Aorta (tissue), 5 donors: ENCODE measurements around the gene SAMD14. TPM values are rescaled to one million over a fixed set of nuclear protein-coding genes. Genes with fewer than 3 reads are reported as not detected.

Source experiments
- ATAC-seq: fragments of 200-7000 bp; cut with Tn5 transposase; one replicate; pipeline ENCODE4 v1.9.1; 2022; ENCODE audit warnings: moderate library complexity; ENCODE audit not compliant: low FRiP score
- DNase-seq, 2 donors: peaks; one replicate each; pipeline ENCODE4 v3.0.0-alpha.2; 2020
- H3K27ac ChIP-seq, 2 donors: one replicate each; pipeline ENCODE4 v1.5.1; 2013; ENCODE audit warnings: low read length in 2 of 2, mild to moderate bottlenecking in 2 of 2, moderate library complexity in 2 of 2, control low read depth in 1 of 2, inconsistent platforms in 1 of 2, low read depth in 1 of 2
- H3K27me3 ChIP-seq, 2 donors: one replicate each; pipeline ENCODE4 v1.6.1; 2013; ENCODE audit warnings: control low read depth in 1 of 2, low read length in 1 of 2, mild to moderate bottlenecking in 1 of 2, moderate library complexity in 1 of 2; ENCODE audit not compliant: insufficient read depth in 2 of 2, control insufficient read depth in 1 of 2
- H3K36me3 ChIP-seq, 2 donors: one replicate each; pipeline ENCODE4 v1.6.1; 2013; ENCODE audit warnings: control low read depth in 1 of 2, low read length in 1 of 2, mild to moderate bottlenecking in 1 of 2; ENCODE audit not compliant: insufficient read depth in 2 of 2, control insufficient read depth in 1 of 2
- H3K4me1 ChIP-seq, 2 donors: one replicate each; pipeline ENCODE4 v1.6.1; 2013; ENCODE audit warnings: low read length in 2 of 2, control low read depth in 1 of 2, mild to moderate bottlenecking in 1 of 2, moderate library complexity in 1 of 2; ENCODE audit not compliant: insufficient read depth in 2 of 2, control insufficient read depth in 1 of 2
- H3K4me3 ChIP-seq, 2 donors: one replicate each; pipeline ENCODE4 v1.5.1; 2013; ENCODE audit warnings: low read length in 2 of 2, control low read depth in 1 of 2, mild to moderate bottlenecking in 1 of 2
- H3K9me3 ChIP-seq: one replicate; pipeline ENCODE4 v1.6.1; 2013; ENCODE audit warnings: mild to moderate bottlenecking, low read length; ENCODE audit not compliant: control insufficient read depth
- WGBS, 2 donors: extraction: QIAGEN DNeasy Blood & Tissue Kit; methylation state at CpG; one replicate each; pipeline ENCODE4 v1.1.7; 2013; 5-methylcytosine and 5-hydroxymethylcytosine counted together
- intact Hi-C, 2 donors: fragments of 100-400 bp; cut with DNase I; formaldehyde crosslinking; loops; one replicate each; pipeline versions ENCODE4 v1.14.2 to v1.15.0; 2022
- polyA plus RNA-seq, 2 donors: library from polyadenylated mRNA; stranded (reverse); fragments of 200-250 nt; gene quantifications; one replicate each; pipeline ENCODE4 v1.2.3, GENCODE V29; 2013
- total RNA-seq, 2 donors: library from RNA; stranded (reverse); fragmentation: NEBNext Ultra II Directional; extraction: Animal tissue kit (Norgen Biotek cat#: 25700); gene quantifications; one replicate each; pipeline ENCODE4 v1.2.1, GENCODE V29; 2021
- donor health status: healthy with polysubstance abuse.
- donor health status: Bipolar disorder and iron deficiency.
- donor health status: DM: no; HTN: no; CAD: no.
- donor health status: DM: no; HTN: no; CAD: no.
- donor health status: DM: yes; HTN: yes; CAD: no.

SAMD14 gene
- total and polyA plus RNA-seq, 4 donors, result 2.5 to 12.6 (median 6.6) TPM

DNA sequence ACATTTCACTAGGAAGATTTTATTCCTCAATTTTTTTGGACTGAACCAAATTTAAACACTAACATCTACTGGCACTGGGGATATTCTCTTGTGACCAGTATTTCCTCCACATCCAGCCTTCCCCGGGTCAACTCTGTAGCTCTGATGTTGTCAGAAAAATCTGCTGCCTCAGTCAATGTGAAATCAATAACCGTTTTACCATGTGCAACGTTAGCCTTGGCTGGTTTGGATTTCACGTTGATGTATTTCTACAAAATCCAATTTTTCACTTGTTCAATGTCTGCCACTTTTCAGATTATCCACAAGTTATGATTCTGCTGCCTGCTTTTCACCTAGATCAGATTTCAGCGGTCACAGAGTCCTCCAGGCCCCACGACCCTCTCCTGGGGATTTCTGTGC lies 43.0 kb upstream of the SAMD14 start:
- no peaks in the 10 kb centered on the region for H3K9me3 ChIP-seq
- no peaks in the 10 kb centered on the region for H3K36me3 ChIP-seq
- no peak overlapping the region for H3K4me3 ChIP-seq
- DNase-seq (peak in 1 of 2 donors; percentile 4), ATAC-seq (no peak)
- H3K27me3 ChIP-seq, result no peaks in the 10 kb centered on the region
- WGBS, 2 donors, result 36 to 41% methylated on average over 6 of the region's 6 CpGs
- intact Hi-C loops, result no loop called here
- peak overlapping the region; percentile 78 to 91 for H3K27ac ChIP-seq
- peaks cover 0 to 3% of the 10 kb centered on the region in 2 donors for H3K4me1 ChIP-seq

- ATAC-seq (no peak), DNase-seq (peak in 1 of 2 donors; percentile 38)
- 93 to 95% methylated on average over 11 of the region's 11 CpGs for WGBS, 2 donors
- Histone ChIP-seq H3K27me3 (no peaks in the 10 kb centered on the region), H3K36me3 (no peaks in the 10 kb centered on the region), H3K4me1 (peaks cover 0 to 3% of the 10 kb centered on the region in 2 donors), H3K27ac (peak overlapping the region in 1 of 2 donors; percentile 6), H3K9me3 (no peaks in the 10 kb centered on the region), H3K4me3 (no peak overlapping the region)
- intact Hi-C loops, result no loop called here
These were observed 42.2 kb upstream of the SAMD14 start for GRCh38 chr17:50172130-50172529.

GRCh38 chr17:50171371-50172071 lies 41.6 kb upstream of the SAMD14 start:
- no peak for ATAC-seq
- no peaks in the 10 kb centered on the region for H3K36me3 ChIP-seq
- no peaks in the 10 kb centered on the region for H3K27me3 ChIP-seq
- H3K9me3 ChIP-seq, result no peaks in the 10 kb centered on the region
- peaks cover 0 to 3% of the 10 kb centered on the region in 2 donors for H3K4me1 ChIP-seq
- WGBS, 2 donors, result 87 to 90% methylated on average over 17 of the region's 17 CpGs
- intact Hi-C loops, result no loop called here
- no peak overlapping the region for H3K4me3 ChIP-seq
- DNase-seq, result peak; percentile 42 to 60
- H3K27ac ChIP-seq, result peak overlapping the region in 1 of 2 donors; percentile 4

GRCh38 chr17:50170662-50171370 lies 40.9 kb upstream of the SAMD14 start:
- H3K4me3 ChIP-seq, result no peak overlapping the region
- no peak for ATAC-seq
- no peaks in the 10 kb centered on the region for H3K9me3 ChIP-seq
- H3K27ac ChIP-seq, result no peak overlapping the region
- no peaks in the 10 kb centered on the region for H3K27me3 ChIP-seq
- 89 to 90% methylated on average over 10 of the region's 10 CpGs for WGBS, 2 donors
- peak; percentile 32 to 60 for DNase-seq
- no peaks in the 10 kb centered on the region for H3K4me1 ChIP-seq
- H3K36me3 ChIP-seq, result no peaks in the 10 kb centered on the region
- intact Hi-C loops, result no loop called here

- ATAC-seq, result no peak
- H3K4me1 ChIP-seq, result no peaks in the 10 kb centered on the region
- intact Hi-C loops, result loop anchor here (1.0 to 10.0 kb wide), 3 partner anchors 28 to 125 kb away; no protein-coding TSS in a partner anchor
These were observed 40.0 kb upstream of the SAMD14 start for GRCh38 chr17:50169881-50170459.

GRCh38 chr17:50169121-50169764 lies 39.3 kb upstream of the SAMD14 start:
- 32 to 36% methylated on average over 14 of the region's 14 CpGs for WGBS, 2 donors
- peak overlapping the region in 1 of 2 donors; percentile 30 for H3K27ac ChIP-seq
- no peaks in the 10 kb centered on the region for H3K9me3 ChIP-seq
- no peak overlapping the region for H3K4me3 ChIP-seq
- H3K36me3 ChIP-seq, result no peaks in the 10 kb centered on the region
- intact Hi-C loops, result loop anchor here (1.0 to 10.0 kb wide), 3 partner anchors 29 to 126 kb away; no protein-coding TSS in a partner anchor
- H3K4me1 ChIP-seq, result no peaks in the 10 kb centered on the region
- DNase-seq (peak; percentile 63 to 77), ATAC-seq (peak; percentile 71)
- H3K27me3 ChIP-seq, result no peaks in the 10 kb centered on the region

More at GRCh38 chr17:50169881-50170459, 40.0 kb upstream of the SAMD14 start:
- peak; percentile 44 to 68 for DNase-seq
- H3K4me3 ChIP-seq, result no peak overlapping the region
- peak overlapping the region in 1 of 2 donors; percentile 19 for H3K27ac ChIP-seq
- no peaks in the 10 kb centered on the region for H3K9me3 ChIP-seq
- no peaks in the 10 kb centered on the region for H3K36me3 ChIP-seq
- 90 to 97% methylated on average over 9 of the region's 9 CpGs for WGBS, 2 donors
- no peaks in the 10 kb centered on the region for H3K27me3 ChIP-seq

- Histone ChIP-seq H3K36me3 (no peaks in the 10 kb centered on the region), H3K9me3 (no peaks in the 10 kb centered on the region), H3K4me1 (no peaks in the 10 kb centered on the region), H3K27ac (no peak overlapping the region), H3K4me3 (no peak overlapping the region), H3K27me3 (no peaks in the 10 kb centered on the region)
- intact Hi-C loops, result loop anchor here (10.0 kb wide), 2 partner anchors 54 to 126 kb away; no protein-coding TSS in a partner anchor
- peak; percentile 41 to 72 for DNase-seq
- no peak for ATAC-seq
- WGBS, 2 donors, result 80 to 85% methylated on average over 12 to 13 of the region's 13 CpGs
These were observed 38.4 kb upstream of the SAMD14 start for GRCh38 chr17:50168319-50168718.

GRCh38 chr17:50167371-50167770 lies 37.4 kb upstream of the SAMD14 start:
- 84 to 85% methylated on average over 19 of the region's 19 CpGs for WGBS, 2 donors
- Histone ChIP-seq H3K4me1 (no peaks in the 10 kb centered on the region), H3K36me3 (no peaks in the 10 kb centered on the region), H3K27me3 (no peaks in the 10 kb centered on the region), H3K9me3 (no peaks in the 10 kb centered on the region), H3K27ac (peak overlapping the region in 1 of 2 donors; percentile 28), H3K4me3 (no peak overlapping the region)
- DNase-seq (peak; percentile 43 to 69), ATAC-seq (no peak)
- intact Hi-C loops, result loop anchor here (10.0 kb wide), 2 partner anchors 53 to 127 kb away; no protein-coding TSS in a partner anchor
